GM18520 (cell line): Measurements from ENCODE around the gene ARL4A.
A peak's percentile ranks its signal among the peaks of the same experiment; 100 is the strongest.
"Not testable (repeated sequence)": the region's sequence is repeated elsewhere in the genome, so short reads cannot be mapped to it uniquely, and the experiment has no call there.

Experiments
- ATAC-seq: cut with Tn5 transposase; IDR thresholded peaks from one replicate; pipeline ENCODE4 v1.9.1; 2021; ENCODE audit not compliant: unreplicated experiment

ARL4A gene

DNA sequence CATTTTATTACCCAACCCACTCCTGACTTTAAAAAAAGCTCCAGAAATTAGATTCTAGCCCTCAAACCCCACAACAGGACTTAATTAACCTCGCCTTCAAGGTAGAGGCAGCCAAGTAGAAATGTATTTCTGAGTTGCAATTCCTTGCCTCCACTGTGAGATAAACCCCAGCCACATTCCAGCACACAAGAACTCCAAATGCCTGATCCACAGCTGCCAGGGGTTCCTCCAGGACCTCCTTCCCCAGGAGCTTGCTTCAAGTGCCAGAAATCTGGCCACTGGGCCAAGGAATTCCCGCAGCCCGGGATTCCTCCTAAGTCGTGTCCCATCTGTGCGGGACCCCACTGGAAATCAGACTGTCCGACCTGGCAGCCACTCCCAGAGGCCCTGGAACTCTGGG, 25.9 kb upstream of the ARL4A start:
- no peak for ATAC-seq

DNA sequence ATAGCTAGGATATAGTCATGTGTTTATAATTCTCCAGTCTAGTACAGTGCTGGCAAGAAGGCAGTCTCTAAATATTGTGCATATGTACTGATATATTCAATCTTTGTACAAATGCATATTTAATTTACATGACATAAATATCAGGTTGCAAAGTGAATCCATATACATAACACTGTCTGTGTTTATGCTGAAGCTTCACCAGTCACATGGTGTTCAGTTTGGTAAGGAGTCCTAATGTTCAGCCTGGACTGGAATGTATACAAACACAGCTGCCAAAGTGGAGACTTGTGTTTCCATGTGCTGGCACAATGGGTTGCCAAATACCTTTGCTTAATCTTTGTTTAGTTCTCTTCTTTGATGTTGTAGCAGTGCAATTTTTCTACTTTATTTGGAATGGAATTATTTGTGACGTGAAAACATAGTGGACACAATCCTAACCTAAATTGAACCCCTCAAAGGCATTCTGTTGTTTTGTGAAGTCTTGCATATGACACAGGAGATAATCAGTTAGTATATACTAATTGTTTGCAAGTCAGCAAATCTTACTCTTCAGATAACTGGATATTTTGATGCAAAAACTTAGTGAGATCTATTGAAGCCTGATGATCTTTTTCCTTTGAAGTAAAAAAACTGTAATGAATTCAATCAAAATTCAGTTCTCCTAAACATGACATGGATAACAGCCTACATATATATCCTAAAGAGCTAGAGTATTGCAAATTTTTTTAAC, 17.3 kb upstream of the ARL4A start:
- ATAC-seq = no peak

DNA sequence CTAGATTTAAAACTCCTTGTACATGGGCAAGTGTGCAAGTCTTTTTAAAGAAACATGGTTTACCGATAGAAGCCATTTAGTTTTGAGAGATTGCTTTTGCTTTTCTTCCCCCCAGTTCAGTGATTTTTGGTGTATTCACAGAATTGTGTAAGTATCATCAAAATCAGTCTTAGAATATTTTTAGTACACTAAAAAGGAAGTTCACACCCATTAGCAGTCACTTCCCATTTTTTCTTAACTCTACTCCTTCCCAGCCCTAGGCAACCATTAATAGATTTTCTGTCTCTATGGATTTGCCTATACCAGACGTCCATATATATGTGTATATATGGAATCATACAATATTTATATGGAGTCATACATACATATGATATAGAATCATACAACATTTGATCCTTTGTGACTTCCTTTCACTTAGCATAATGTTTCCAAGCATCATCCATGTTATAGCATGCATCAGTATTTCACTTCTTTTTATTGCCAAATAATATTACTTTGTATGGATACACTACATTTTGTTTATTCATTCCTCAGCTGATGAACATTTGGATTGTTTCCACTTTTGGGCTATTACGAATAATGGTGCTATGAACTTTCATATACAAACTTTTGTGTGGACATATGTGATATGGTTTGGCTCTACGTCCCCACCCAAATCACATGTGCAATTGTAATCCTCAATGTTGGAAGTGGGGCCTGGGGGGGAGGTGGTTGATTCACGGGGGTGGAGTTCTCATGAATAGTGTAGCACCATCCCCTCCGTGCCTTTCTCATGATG, 16.5 kb upstream of the ARL4A start:
- no peak for ATAC-seq

DNA sequence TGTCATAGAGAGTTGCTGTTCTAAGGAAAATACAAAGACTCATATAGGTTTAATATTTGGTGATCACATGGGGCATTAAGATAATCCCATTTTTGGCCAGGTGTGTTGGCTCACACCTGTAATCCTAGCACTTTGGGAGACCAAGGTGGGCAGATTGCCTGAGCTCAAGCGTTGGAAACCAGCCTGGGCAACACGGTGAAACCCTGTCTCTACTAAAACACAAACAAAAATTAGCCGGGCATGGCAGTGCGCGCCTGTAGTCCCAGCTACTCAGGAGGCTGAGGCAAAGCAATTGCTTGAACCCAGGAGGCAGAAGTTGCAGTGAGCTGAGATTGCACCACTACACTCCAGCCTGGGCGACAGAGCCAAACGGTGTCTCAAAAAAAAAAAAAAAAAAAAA, 14.0 kb upstream of the ARL4A start:
- not testable (repeated sequence) for ATAC-seq

DNA sequence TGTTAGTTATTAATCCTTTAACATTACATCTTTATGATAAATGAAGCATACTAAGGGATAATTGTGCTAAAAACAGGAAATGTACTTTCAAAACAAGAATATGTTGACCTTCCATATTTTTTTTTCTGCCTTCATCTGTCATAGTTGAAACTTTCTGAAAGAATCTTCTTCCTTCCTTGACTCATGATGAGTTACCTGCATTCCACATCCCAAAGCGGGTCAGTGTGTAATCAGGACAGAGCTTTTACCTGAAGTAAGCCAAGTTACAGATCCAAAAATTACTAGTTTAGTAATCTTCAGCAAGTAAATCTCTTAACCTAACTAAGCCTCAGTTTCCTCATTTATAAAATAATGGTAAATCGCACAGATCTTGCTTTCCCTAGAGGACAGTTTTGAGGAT, 13.4 kb upstream of the ARL4A start:
- no peak for ATAC-seq

DNA sequence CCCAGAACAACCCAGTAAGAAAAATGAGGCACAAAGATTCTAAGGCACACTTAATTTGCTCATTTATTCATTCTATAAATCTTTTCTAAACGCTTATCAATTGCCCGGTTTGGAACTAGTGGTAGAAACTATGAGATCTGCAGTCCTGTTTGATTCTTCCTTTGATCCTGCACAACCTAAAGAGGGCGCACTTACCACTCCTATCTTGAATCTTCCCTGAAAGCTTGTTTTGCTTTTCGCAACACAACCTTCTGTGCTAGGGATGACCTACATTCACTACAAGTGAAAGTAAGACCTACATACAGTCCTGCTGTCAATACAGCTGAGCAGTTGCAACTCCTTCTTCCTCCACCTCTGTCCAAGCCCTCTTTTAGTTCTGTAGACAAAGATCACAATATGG, 12.6 kb upstream of the ARL4A start:
- ATAC-seq = peak; percentile 45

DNA sequence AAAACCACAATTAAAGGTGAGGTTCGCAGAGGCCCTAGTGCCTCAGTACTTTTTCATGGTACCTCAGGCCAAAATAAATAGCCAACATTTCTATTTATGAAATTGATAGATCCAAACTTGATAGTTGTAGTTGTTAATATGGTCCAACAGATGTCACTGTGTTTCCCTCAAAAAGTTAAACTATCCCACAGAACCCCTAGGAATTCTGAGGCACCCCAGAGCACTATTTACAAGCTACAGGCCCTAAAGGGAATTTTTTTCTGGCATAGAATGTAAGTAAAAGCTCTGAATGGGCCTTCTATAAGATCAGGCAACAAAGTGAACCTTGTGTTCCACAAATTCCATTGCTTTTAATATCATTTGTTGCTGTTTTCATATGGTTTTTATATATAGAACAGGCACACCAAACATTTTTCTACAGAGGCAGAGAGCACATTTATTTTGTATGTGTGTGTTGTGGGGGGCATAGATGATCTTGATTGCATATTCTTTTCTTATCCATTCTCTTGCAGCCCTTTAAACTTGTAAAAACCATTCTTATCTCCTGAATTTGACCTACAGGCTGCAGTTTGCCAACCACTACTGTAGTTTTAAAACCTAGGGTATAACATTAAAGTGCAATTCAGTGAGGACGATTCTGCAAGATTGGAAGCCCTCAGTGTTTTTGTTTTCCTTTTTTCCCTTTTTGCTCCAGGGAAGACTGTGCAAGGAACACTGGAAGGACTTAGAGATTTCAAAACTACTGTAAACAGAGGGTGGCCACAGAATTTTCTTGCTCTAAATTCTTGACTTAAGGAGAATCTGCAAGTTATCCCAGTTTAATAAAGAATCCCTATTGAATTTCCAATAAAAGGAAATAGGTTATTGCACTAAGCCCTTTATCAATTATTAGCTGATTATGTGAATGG, 3.5 kb upstream of the ARL4A start:
- no peak for ATAC-seq

DNA sequence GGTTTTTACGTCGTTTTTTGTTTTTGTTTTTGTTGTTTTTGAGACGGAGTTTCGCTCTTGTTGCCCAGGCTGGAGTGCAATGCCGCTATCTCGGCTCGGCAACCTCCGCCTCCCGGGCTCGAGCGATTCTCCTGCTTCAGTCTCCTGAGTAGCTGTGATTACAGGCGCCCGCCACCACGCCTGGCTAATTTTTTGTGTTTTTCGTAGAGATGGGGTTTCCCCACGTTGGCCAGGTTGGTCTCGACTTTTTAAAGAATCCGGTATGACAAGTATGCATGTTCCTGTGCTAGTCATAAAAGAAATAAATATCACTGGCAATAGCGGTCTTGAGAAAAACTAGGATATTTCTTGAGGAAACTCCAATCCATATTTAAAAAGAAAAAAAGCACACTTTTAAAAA, 2.7 kb upstream of the ARL4A start:
- ATAC-seq = no peak

DNA sequence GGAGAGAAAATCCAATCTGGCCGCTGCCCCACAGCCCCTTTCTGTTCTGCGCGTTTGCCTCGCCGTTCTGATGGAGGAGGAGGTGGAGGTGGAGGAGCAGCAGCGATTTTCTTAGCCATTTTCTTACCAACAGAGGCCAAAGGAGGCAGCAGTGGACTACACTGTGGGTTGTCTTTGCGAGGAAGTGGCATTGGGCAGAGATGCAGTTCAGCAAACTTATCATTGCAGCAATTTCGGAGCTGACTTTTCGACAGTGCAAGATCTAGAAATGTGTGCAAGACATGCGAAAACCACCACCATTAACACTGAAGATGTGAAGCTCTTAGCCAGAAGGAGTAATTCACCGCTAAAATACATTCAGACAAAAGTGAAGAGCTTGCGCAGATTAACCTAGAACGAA, 1.9 kb upstream of the ARL4A start:
- no peak for ATAC-seq

DNA sequence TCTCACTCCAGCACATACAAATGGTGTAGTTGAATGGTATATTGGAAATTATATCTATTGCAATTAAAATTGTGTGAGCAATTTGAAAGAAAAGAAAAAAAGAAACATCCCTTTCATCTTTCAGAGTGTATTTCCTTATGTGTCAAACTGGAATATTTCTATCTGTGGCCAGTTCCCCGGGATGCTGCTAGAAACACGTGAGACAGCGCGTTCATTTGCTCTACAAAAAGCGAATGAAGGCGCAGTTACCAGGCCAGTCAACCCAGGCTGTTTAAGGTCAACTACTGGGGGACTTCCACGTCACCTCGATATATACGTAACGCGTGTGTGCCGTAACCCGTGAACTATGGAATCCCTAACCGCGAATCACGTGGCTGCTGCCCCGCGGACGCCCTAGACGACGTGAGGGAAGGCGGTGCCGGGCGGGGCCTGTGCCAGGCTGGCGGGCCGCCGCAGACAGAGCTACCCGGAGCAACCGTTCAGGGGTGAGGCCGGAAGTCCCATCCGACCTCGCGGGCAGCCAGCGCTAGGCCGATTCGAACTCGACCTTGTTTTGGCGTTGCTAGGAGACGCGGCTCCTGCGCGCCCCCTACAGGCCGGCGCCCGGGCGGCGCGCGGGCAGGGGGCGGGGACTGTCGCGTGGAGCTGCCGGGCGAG, 1.1 kb upstream of the ARL4A start:
- peak; percentile 86 for ATAC-seq

DNA sequence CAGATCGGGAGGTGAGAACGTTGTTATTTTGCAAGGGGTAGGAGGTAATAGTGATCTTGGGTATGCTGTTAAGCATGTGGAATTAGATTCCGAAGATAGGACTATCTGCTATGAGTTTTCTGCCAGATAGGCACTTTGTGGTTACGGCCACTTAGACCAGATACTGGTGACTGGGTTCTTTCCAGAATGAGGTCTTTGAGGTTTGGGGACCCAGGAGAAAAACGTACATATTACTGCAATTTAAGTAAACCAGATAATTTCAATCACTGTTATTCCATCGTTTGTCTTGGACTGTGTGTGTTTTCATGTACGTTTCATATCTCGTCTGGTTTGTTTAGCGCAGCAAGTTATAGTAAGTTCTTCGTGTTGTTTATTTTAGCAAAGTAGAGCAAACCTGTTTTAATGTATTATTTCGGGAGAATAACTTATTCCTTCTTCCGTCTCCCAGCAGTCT, 312 bp downstream of the ARL4A start:
- ATAC-seq = no peak

DNA sequence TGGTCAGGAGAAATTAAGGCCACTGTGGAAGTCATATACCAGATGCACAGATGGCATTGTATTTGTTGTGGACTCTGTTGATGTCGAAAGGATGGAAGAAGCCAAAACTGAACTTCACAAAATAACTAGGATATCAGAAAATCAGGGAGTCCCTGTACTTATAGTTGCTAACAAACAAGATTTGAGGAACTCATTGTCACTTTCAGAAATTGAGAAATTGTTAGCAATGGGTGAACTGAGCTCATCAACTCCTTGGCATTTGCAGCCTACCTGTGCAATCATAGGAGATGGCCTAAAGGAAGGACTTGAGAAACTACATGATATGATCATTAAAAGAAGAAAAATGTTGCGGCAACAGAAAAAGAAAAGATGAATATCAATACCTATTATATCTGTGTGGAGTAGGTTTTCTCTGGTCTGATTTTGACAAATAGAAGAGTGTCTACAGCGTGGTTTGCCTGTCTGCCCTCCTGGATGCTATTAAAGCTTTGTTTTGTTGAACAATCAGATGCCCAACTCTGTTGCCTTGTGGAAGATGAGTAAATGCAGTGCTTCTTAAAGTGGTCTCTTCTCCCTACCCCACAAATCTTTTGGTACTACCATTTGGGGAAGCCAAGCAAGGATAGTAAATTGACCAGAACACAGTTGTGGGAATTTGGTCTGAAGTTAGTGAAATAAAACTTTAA, 1.2 kb downstream of the ARL4A start:
- ATAC-seq = not testable (repeated sequence)

DNA sequence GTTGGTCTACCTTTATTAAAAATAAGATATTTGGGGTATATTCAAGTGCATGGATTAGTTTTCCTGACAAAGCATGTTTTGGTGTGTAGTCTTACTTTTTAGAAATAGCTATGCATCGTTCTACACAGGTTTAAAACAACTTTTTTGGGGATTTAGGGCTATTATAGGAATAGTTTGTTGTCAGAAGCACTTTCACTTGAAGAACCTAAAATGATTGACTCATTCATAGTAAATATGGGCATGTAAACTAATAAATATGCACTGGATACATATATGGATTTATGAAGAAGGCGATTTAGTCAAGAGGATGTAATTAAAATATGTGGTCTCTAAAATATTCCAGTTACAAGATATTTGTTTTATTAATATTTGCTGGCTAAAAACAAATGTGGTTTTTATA, 2.0 kb downstream of the ARL4A start:
- ATAC-seq = no peak

DNA sequence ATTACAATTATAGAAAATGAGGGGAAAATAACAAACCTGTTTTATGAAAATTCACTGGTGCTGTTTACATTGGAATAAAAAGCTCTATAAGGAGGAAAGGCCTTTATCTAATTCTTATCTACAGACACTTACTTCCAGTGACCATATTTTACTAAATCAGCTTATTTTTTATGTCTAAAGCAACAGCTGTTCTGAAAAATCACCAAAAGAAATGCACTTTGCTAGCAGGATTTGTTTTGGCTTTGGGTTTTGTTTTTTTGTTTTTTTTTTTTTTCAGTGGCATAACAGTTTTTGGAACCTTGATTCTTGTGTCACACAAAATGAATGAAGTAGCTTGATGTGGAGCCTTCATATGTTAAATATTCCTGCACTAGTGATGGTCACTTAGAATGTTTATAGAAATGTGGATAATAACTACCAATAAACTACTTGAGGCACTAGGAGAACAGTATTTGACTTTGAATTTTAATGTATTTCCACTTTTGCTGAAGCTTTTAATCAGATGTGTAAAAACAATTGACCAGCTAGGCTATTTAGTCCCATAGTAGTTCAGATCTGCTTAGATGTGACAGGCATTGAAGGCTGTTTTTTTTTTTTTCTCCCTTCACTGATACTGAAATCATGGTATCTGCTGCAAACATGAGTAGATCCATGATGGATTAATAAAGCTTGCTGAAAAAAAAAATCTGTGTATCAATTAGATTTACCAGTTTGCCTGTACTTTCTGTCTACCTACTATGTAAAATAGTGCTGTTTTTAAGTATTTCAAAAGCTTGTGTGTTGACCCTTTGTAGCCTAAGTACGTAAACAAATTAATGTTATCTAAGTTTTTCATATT, 2.8 kb downstream of the ARL4A start:
- ATAC-seq = no peak

DNA sequence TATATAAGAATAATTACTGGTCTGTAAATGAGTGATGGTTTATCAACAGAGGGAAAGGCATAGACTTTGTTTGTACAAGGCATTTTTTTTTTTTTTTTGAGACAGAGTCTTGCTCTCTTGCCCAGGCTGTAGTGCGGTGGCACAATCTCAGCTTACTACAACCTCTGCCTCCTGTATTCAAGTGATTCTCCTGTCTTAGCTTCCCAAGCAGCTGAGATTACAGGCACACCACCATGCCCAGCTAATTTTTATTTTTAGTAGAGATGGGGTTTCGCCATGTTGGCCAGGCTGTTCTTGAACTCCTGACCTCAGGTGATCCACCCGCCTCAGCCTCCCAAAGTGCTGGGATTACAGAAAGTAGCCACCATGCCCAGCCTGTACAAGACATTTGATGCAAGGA, 4.0 kb downstream of the ARL4A start:
- not testable (repeated sequence) for ATAC-seq

DNA sequence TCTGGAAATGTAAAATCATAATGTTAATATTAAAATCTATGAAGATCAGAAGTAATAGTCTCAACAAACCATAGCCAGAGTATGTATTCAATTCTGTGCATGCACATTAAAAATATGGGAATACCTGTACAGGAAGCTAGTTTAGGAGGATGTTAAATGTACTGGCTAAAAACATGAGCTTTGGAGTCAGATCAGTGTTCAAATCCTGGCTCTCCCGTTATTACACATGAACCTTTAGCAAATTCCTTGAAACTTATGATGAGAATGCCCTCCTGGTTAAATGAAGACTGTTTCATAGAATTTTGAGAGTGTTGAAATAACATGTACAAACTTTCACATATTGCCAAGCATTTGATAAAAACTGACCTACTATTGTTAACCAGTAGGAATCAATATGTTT, 4.6 kb downstream of the ARL4A start:
- ATAC-seq = no peak

DNA sequence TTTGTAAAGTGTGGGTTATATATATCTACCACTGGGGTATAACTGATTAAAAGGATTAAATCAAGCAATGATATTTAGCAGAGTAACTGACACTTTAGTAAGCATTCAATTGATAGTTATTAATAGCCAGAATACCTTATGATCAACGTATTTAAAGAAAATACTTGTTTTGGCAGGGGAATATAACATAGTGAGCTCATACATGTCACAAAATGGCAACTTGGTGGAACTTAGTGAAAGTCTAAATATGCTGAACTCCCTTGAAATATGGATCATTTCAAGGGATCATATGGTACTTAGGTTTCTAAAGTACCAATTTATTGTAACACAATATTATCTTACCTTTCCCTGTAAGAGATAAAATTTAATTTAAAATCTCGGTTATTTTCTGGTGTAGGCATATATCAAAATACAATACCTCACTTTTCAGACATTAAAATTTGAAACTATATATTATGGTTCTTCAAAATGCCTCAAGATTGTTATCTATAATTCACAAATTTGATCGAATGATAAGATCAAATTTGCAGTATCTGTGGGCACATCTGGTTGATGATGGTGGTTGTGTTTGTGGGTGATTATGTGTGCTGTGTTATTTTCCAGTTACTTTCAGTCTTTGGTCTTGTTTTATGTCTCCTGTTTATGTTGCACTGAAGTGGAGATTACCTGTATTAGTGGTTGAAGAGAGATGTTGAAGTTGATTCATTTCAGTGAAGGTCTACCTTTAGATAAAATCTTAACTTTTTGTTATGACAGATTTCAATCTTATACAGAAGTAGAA, 5.2 kb downstream of the ARL4A start:
- ATAC-seq = no peak

DNA sequence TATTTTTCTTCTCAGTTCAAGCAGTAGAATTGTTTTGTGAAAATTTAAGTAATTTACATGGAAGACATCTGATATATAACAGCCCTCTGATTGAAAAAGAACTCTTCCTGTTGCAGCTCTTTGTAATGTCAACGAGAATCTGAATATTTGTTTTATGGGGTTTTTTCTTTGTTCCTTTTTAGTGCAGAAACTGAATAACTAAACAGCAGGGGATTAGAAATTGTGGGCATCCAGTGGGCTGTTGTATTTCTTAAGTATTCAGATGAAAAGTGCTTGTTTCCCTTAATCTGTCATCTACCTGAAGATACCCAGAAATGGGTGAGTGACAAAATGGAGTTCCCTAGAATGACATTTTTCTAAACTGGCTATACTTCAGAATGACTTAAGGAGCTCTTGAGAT, 7.4 kb downstream of the ARL4A start:
- ATAC-seq = no peak

DNA sequence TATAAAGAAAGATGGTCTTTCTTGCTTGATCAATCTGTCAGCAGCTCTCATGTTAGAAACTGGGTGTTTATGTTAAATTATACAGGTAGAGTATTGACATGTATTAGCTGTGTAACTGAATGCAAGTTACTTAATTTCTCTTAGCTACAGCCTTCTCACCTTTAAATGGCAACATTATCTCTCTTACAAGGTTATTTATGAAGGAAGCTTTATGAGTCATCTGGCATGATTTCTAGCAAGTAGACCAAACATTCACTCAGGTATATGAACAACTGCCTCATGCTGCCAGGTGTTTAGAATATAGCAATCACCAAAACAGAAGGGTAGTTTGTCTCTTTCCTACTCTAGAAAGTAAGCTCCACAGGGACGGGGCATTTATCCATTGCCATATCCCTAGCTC, 8.5 kb downstream of the ARL4A start:
- ATAC-seq = no peak
